GM12878 (cell line): ENCODE measurements around the gene CANT1. TPM values are rescaled to one million over a fixed set of nuclear protein-coding genes. Genes with fewer than 3 reads are reported as not detected.
A peak's percentile ranks its signal among the peaks of the same experiment; 100 is the strongest.

Source experiments
- ATF3 ChIP-seq: IDR thresholded peaks from 2 replicates; pipeline ENCODE4 v1.6.1; 2011; ENCODE audit warnings: low read depth, mild to moderate bottlenecking, low read length, moderate library complexity, borderline replicate concordance; ENCODE audit errors: extremely low read depth
- BHLHE40 ChIP-seq, 2 experiments: fragments of 450-650 bp in 1 of 2; IDR thresholded peaks; 2 replicates each; pipeline ENCODE4 v1.6.1; 2011 to 2017; ENCODE audit warnings: low read depth in 2 of 2, borderline replicate concordance in 1 of 2, improper control_type of control experiment in 1 of 2, low read length in 1 of 2, mild to moderate bottlenecking in 1 of 2
- BMI1 ChIP-seq: fragments of 450-650 bp; IDR thresholded peaks from 2 replicates; pipeline ENCODE4 v1.6.1; 2016; ENCODE audit warnings: mild to moderate bottlenecking, moderate library complexity, borderline replicate concordance
- CBX5 ChIP-seq: sonication (generic); IDR thresholded peaks from 2 replicates; pipeline ENCODE4 v1.6.1; 2016; ENCODE audit warnings: low read depth, moderate library complexity, mild to moderate bottlenecking, inconsistent platforms
- ETV6 ChIP-seq, 2 experiments: fragments of 450-650 bp in 1 of 2; IDR thresholded peaks in 1 of 2; conservative IDR thresholded peaks in 1 of 2; 2 replicates each; pipeline ENCODE4 v1.6.1; 2014; ENCODE audit warnings: antibody characterized with exemption in 1 of 2, borderline replicate concordance in 1 of 2, low read depth in 1 of 2, mild to moderate bottlenecking in 1 of 2, moderate library complexity in 1 of 2
- FOXK2 ChIP-seq: fragments of 450-650 bp; IDR thresholded peaks from 2 replicates; pipeline ENCODE4 v1.6.1; 2017; ENCODE audit warnings: mild to moderate bottlenecking, moderate library complexity
- FOXM1 ChIP-seq: IDR thresholded peaks from 2 replicates; pipeline ENCODE4 v1.6.1; 2012; ENCODE audit warnings: low read depth, mild to moderate bottlenecking, inconsistent platforms, low read length, moderate library complexity
- GABPA ChIP-seq: IDR thresholded peaks from 2 replicates; pipeline ENCODE4 v1.6.1; 2014; ENCODE audit warnings: antibody characterized with exemption, low read depth, mild to moderate bottlenecking, inconsistent platforms
- HCFC1 ChIP-seq: fragments of 150-350 bp; IDR thresholded peaks from 2 replicates; pipeline ENCODE4 v1.6.1; 2014; ENCODE audit warnings: low read length
- IKZF2 ChIP-seq, 2 experiments: fragments of 450-650 bp; IDR thresholded peaks; 2 replicates each; pipeline ENCODE4 v1.6.1; 2017; ENCODE audit warnings: mild to moderate bottlenecking in 2 of 2, moderate library complexity in 2 of 2
- MEF2A ChIP-seq: IDR thresholded peaks from 2 replicates; pipeline ENCODE4 v1.6.1; 2011; ENCODE audit warnings: low read depth, mild to moderate bottlenecking, low read length, moderate library complexity; ENCODE audit not compliant: insufficient read depth
- MLLT1 ChIP-seq: fragments of 450-650 bp; IDR thresholded peaks from 2 replicates; pipeline ENCODE4 v1.6.1; 2016; ENCODE audit warnings: mild to moderate bottlenecking
- MYB ChIP-seq: fragments of 150-350 bp; IDR thresholded peaks from 2 replicates; pipeline ENCODE4 v1.6.1; 2014; ENCODE audit warnings: mild to moderate bottlenecking, low read depth, low read length, borderline replicate concordance
- NFYB ChIP-seq: IDR thresholded peaks from 2 replicates; pipeline ENCODE4 v1.6.1; 2011; ENCODE audit warnings: low read depth, mild to moderate bottlenecking, low read length, improper control_type of control experiment, moderate library complexity; ENCODE audit not compliant: insufficient read depth
- PBX3 ChIP-seq: IDR thresholded peaks from 2 replicates; pipeline ENCODE4 v1.6.1; 2011; ENCODE audit warnings: mild to moderate bottlenecking, low read depth, low read length, moderate library complexity; ENCODE audit not compliant: insufficient replicate concordance
- RAD51 ChIP-seq: fragments of 450-650 bp; IDR thresholded peaks from 2 replicates; pipeline ENCODE4 v1.6.1; 2016; ENCODE audit warnings: moderate library complexity, mild to moderate bottlenecking, inconsistent platforms
- REST ChIP-seq: IDR thresholded peaks from 2 replicates; pipeline ENCODE4 v1.6.1; 2012; ENCODE audit warnings: mild to moderate bottlenecking, low read depth, low read length
- RFX5 ChIP-seq: IDR thresholded peaks from 2 replicates; pipeline ENCODE4 v1.6.1; 2011; ENCODE audit warnings: low read depth, low read length, improper control_type of control experiment
- SREBF1 ChIP-seq: IDR thresholded peaks from 2 replicates; pipeline ENCODE4 v1.6.1; 2012; ENCODE audit warnings: mild to moderate bottlenecking, low read length
- STAT3 ChIP-seq: IDR thresholded peaks from 2 replicates; pipeline ENCODE4 v1.6.1; 2011; ENCODE audit warnings: low read depth, low read length, improper control_type of control experiment
- SUPT20H ChIP-seq: IDR thresholded peaks from 2 replicates; pipeline ENCODE4 v1.6.1; 2011; ENCODE audit warnings: low read depth, mild to moderate bottlenecking, low read length, moderate library complexity, borderline replicate concordance; ENCODE audit not compliant: control insufficient read depth
- TCF12 ChIP-seq: IDR thresholded peaks from 2 replicates; pipeline ENCODE4 v1.6.1; 2011; ENCODE audit warnings: low read depth, mild to moderate bottlenecking, low read length
- YY1 ChIP-seq: IDR thresholded peaks from 2 replicates; pipeline ENCODE4 v1.6.1; 2011; ENCODE audit warnings: low read depth, mild to moderate bottlenecking, low read length
- ZNF207 ChIP-seq: fragments of 450-650 bp; IDR thresholded peaks from 2 replicates; pipeline ENCODE4 v1.6.1; 2014; ENCODE audit warnings: antibody characterized with exemption, mild to moderate bottlenecking, borderline replicate concordance
- polyA plus RNA-seq, 11 experiments: library from polyadenylated mRNA; depleted of rRNA in 4 of 11; unstranded in 6 of 11; stranded (reverse) in 5 of 11; fragments of >200 nt; fragmentation: Nextera tagmentation in 4 of 11; fragmentation: Illumina TruSeq in 1 of 11; extraction: Ambion mirVana in 4 of 11; extraction: Trizol in 1 of 11; gene quantifications; 1 replicate in 1 of 11; 2 replicates in 10 of 11; pipeline versions ENCODE4 v1.2.1 to v1.2.3, GENCODE V29; 2011 to 2016; ENCODE audit warnings: inconsistent platforms in 2 of 11, missing spikeins in 2 of 11, low read depth in 1 of 11
- total RNA-seq, 4 experiments: library from RNA; depleted of rRNA in 3 of 4; stranded (reverse); fragments of >200 nt in 3 of 4; fragmentation: Illumina TruSeq in 1 of 4; extraction: Trizol in 1 of 4; gene quantifications; 2 replicates each; pipeline versions ENCODE4 v1.2.1 to v1.2.3, GENCODE V29; 2013 to 2021

The CANT1 gene
- total and polyA plus RNA-seq, 10 of the 15 experiments (the other 5 are each of a cell fraction or from before 2014, with no cell fraction given), result 2.2 to 59.2 (median 20.2) TPM

- 0 out of 4 replicates have a peak, but pooled peaks have one; percentile 8 to 10 for TF ChIP-seq BHLHE40 (IDR thresholded peaks at IDR 0.05; ENCODE audit: borderline replicate concordance in 1 of 2, low read depth in 2 of 2, low read length in 1 of 2)
- no peak for TF ChIP-seq MEF2A
- TF ChIP-seq STAT3, result no peak
- TF ChIP-seq TCF12, result 0 out of 2 replicates have a peak, but pooled peaks have one; percentile 49
- no peak for TF ChIP-seq REST
- no peak for TF ChIP-seq RFX5
- no peak for TF ChIP-seq RAD51
- no peak for TF ChIP-seq CBX5
- no peak for TF ChIP-seq NFYB
- TF ChIP-seq GABPA, result no peak
- TF ChIP-seq MLLT1, result no peak
- no peak for TF ChIP-seq SUPT20H
- TF ChIP-seq ETV6 (conservative IDR thresholded peaks at IDR 0.05 in 1 of 2, IDR thresholded peaks at IDR 0.05 in 1 of 2; ENCODE audit: borderline replicate concordance in 1 of 2, low read depth in 1 of 2), result no peak
- no peak for TF ChIP-seq FOXK2
- no peak for TF ChIP-seq IKZF2 (IDR thresholded peaks at IDR 0.05)
- no peak for TF ChIP-seq ZNF207
- TF ChIP-seq YY1, result peak; percentile 50; the same call in 1 of the 2 replicates
- TF ChIP-seq SREBF1, result no peak
- TF ChIP-seq MYB, result no peak
- no peak for TF ChIP-seq FOXM1
- no peak for TF ChIP-seq PBX3
- no peak for TF ChIP-seq HCFC1
- no peak for TF ChIP-seq BMI1
- TF ChIP-seq ATF3, result no peak
These were observed 33.0 kb upstream of the CANT1 start (continued) for GRCh38 chr17:79042421-79043190.
